Erythroblast (primary cell): ENCODE data around the gene BFSP1.

Source experiments
- GATA1 ChIP-seq: IDR thresholded peaks from 2 replicates; pipeline ENCODE4 v1.6.1; 2011; ENCODE audit warnings: low read depth, mild to moderate bottlenecking, control low read depth, low read length, moderate library complexity
- POLR2A ChIP-seq: IDR thresholded peaks from 2 replicates; pipeline ENCODE4 v1.6.1; 2011; ENCODE audit warnings: mild to moderate bottlenecking, low read length

DNA sequence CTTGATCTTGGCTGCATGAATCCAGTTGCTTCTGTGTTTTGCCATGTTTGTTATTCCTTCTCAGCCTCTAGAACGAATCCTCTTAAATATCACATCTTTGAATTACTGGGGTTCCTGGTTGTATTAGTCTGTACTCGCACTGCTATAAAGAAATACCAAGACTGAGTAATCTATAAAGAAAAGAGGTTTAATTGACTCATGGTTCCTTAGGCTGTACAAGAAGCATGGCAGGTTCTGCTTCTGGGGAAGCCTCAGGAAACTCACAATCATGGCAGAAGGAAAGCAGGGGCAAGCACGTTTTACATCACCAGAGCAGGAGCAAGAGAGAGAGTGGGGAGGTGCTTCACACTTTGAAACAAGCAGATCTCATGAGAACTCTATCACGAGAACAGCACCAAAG is 18.0 kb upstream of the BFSP1 start:
- TF ChIP-seq POLR2A: no peak
- no peak for TF ChIP-seq GATA1
